Left hindlimb (tissue), 1 donor: ENCODE measurements around the gene ZNF148.
"Not testable (repeated sequence)": the region's sequence is repeated elsewhere in the genome, so short reads cannot be mapped to it uniquely, and the experiment has no call there.

ENCODE experiments used
- DNase-seq: peaks from one replicate; pipeline ENCODE4 v3.0.0-alpha.2; 2018

ZNF148 gene

DNA sequence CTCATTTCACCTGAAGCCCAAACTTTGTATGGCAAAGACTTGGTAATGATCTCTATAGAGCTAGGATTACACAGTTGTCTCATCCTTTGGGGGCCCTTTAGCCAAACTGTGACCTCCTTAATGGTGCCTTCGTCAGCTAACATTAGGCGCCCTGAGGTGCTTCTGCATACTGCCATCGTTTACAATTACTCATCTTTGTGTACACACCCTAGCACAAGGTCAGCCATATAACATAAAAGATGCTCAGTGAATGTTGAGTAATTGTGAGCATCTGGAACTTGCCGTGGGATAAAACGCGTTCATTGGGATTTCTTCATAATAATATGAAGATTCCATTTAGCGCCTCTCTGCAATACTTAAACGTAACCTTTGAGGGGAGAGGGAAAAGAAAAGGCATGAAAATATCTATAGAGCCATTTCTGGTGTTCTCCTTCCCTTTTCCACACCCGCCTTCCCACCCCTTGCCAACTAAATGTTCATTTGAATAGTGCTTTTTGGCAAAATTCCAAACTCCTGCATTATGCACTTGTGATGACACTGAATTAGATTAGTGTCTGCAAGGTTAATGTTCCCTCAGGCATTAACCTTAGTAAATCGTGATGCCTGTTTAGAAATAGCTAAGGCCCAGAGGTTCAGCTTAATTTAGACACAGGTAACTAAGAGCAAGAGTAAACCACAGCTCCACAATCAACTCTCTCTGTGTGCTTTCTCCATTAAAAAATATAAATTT is 990 bp upstream of the ZNF148 start:
- DNase-seq: no peak

DNA sequence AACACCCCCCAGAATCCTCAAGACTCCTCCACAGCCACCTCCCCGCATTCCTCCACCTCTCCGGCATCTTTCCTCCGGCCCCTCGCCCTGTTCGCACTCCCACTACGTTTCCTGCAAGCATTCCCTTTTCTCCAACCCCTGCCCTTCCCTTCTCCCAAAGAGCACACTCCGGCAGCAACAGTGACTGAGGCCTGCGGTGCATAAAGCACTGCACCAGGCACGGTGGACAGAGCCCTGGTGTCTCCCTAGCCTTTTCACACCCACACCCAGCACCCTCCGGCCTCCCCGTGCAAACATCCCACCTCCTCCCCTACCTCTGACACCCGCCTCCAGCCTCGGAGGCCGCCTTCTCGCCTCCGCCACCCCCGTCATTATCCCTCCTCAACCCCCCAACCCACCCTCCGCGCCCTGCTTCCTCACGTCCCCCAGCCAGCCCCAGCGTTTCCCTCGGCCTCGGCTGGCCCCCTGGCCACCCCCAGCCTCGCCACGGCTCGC is 577 bp downstream of the ZNF148 start:
- DNase-seq: no peak

DNA sequence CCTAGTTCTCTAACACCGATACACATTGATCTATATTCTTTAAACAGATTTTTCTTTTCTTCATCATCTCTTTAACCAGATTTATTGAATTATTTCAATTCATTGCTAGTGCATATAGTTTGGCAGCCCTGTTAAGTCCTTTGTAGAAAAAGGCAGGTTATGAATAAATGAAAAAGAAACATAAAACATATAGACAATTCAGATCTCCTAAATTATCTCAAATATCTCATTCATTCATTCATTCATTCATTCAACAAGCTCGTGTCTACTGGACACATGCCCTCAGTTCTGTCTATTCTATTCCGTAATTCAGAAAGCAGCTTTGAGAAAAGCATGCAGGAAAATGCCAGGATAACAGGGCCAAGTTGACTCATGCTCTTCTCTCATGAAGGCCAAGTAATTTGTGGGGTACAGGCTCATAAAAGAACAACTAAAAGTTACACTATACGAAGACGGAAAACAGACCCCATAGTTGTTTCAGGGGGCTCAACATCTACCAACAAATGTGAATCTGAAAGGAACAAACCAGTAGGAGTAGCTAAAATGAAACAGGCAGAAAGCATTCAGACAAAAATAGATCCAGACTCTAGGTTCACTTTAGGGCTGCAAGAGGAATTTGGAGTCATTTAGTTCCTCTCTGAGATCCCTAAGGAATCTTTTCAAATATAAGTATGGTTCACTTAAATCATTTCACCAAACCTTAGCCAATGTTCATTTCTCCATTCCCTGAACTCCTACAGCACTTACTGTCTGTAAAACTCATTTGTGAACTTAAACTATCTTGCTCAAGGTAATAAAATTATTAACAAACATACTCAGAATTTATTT is 7.5 kb downstream of the ZNF148 start:
- DNase-seq: no peak

DNA sequence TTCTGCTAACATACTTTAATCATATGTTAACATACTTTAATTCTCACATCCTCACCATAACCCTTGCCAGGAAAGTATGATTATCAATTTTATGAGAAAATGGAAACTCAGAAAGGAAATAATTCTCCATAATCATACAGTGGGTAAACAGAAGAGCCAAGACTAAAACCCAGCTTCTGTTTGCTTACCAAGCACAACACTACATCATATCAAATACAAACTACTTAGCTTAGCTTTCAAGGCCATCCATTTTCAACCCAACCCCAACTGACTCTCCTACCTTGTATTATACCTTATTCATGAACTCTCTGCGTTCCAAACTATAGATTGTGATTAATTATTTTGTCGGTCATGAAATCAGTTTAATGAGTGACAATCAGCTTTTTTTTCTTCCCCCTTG is 9.0 kb downstream of the ZNF148 start:
- no peak for DNase-seq

DNA sequence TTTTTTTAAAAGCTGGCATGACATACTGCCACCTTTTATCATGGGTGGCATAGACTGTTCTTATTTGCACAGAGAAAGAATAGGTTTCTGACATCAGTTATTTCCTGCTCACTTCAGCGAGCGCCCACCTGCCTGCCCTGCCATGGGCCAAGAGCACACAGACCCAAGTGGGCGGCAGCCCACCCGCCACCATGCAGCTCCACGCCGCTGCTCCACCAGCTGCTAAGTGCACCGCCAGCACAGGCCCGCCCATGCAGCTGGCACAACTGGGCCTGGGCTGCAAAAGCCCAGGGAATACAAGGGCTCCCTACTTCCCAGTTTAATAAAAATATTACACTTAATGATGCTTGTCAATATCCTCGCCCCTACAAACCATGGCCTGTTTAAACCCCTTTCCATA is 15.4 kb downstream of the ZNF148 start:
- DNase-seq: no peak

DNA sequence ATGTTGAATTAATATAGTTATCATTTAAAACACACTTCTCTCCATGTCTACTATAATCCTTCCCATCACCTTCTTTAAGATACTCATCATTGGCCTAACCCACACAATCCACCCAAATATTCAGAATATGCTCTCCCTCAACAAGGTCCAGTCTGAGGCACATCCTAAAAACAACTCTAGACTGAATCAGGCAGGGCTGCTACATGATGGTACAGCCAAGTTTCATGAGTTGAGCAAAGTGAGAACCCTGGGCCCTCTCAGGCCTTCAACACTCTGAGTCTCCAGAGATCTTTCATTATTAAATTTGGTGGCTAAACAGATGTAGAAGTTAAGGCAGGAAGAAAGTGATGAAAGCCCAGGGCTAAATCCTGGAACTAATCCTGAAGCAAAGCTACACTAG is 16.2 kb downstream of the ZNF148 start:
- no peak for DNase-seq

DNA sequence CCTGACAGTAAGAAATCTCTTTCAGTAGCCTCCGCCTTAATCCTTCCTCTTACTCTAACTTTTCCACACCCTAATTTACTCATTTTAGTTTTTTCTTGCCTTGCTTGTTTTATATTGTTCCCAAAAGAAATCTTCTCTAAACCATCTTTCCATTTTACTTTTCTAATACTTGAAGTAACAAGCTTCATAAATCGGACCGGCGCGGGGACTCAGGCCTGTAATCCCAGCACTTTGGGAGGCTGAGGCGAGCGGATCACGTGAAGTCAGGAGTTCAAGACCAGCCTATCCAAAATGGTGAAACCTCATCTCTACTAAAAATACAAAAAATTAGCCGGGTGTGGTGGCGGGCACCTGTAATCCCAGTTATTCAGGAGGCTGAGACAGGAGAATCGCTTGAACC is 17.3 kb downstream of the ZNF148 start:
- DNase-seq: no peak

DNA sequence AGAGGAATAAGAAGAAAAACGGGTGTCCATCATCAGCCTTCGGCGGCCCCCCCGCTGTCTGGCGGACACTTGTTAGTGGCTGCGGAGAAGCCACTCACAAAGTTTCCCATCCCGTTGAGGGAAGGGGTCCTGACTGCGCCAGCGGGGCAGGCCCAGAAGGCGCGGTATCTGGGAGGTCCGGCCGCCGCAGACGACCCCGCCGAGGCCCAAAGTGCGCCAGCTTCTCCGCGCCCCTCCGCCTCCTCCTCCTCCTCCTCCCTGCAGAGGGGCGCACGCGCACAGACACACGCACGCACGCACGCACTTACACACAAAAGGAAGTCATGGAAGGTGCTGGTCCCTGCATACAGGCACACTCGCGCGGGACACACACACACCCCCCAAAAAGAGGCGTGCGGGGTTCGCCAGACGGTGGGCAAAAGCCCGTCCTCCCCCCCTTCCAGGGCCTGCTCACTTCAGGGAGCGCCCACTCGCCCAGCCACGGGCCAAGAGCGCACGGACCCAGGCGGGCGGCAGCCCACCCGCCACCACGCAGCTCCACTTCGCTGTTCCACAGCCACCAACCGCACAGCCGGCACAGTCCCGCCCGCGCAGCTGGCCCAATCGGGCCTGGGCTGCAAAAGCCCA is 18.0 kb downstream of the ZNF148 start:
- peak; percentile 69 for DNase-seq

DNA sequence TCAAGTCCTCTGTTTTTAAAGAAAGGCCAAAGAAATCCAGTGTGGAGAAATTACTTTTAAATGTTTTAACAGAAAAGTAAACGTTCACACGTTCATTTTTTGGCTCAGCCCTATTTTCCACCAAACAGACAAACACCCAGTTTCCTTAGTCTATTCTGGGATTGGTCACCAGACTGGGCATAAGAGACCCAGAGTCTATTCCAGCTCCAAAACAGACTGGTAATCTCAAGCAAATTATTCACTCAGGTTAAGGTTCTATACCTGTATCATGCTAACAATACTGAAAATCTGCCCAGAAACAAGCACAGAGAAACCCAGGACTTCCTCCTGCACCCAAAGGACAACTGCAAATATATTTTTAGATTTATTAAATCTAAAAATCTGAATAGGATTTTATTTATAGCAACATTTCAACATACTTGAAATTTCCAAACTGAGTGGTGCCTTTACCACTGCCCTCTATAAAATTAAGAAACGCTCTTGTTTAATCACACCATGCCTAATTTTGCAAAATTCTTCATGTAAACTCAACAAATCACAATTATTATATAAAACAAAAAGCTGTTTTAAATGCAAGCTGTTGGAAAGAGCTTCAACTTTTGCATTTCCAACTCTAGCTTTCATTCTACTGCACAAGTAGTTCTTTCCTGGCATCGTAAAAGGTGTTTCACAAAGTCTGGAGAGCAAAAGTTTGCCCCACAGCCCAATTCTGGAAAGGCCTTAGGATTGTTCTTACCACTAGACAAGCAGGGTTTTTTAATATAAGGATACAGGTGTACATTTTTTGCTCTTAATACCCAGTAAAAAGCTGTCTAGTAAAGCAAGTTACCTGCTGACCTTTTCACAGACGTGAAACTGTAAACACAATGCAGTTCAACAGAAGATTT is 18.7 kb downstream of the ZNF148 start:
- no peak for DNase-seq

DNA sequence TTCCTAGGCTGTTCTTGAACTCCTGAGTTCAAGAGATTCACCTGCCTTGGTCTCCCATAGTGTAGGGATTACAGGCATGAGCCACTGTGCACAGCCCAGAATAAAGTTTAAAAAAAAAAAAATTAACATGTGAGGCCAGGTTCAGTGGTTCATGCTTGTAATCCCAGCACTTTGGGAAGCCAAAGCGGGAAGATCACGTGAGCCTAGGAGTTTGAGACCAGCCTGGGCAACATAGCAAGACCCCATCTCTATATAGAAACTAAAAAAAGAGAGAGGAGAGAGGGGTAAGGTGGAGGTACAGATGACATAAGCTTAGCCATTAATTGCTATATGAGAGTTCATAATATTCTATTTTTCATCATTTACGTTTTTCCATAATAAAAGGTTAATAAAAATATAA is 21.5 kb downstream of the ZNF148 start:
- DNase-seq: no peak

DNA sequence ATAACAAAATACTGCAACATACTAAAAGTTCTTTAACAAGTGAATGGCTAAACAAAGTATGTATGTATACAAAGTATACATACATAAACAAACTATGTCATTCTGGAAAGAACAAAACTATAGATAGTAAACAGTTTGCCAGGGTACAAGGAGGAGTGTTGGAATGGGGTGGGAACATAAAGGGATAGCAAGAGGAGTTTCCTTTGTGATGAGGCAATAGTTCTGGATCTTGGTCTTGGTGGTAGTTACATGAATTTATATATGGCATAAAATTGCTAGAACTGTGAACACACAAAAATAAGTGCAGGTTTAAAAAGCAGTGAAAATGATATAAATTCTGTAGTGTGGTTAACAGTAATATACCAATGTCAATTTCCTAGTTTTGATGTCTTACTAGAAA is 22.0 kb downstream of the ZNF148 start:
- DNase-seq: no peak

DNA sequence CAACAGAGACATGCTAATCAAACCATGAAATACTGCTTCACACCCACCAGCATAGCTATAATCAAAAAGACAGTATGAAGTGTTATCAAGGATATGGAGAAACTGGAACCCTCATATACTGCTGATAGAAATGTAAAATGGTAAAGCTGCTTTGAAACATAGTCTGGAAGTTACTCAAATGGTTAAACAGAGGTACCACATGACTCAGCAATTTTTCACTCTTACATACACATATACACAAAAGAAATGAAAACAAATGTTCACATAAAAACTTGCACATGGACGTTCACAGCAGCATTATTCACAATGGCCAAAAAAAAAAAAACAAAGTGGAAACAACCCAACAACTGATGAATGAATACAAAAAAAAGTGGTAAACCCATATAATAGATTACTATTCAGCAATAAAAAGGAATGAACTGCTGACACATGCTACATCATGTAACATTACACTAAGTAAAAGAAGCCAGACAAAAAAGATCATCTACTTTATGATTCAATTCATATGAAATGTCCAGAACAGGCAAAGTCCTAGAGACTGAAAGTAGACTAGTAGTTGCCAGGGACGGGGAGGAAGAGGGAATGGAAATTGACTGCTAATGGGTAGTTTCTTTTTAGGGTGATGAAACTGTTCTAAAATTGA is 23.2 kb downstream of the ZNF148 start:
- DNase-seq: no peak

DNA sequence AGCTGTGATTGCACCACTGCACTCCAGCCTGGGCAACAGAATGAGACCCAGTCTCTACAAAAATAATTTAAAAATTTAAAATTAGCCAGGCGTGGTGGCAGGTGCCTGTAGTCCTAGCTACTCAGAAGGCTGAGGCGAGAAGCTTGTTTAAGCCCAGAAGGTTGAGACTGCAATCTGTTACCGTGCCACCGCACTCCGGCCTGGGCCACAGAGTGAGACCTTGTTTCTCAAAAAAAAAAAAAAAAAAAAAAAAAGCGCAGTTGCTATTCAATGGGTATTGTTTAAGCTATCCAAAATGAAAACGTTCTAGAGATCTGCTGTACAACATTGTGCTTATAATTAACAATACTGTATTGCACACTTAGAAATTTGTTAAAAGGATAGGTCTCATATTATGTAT is 24.0 kb downstream of the ZNF148 start:
- no peak for DNase-seq

DNA sequence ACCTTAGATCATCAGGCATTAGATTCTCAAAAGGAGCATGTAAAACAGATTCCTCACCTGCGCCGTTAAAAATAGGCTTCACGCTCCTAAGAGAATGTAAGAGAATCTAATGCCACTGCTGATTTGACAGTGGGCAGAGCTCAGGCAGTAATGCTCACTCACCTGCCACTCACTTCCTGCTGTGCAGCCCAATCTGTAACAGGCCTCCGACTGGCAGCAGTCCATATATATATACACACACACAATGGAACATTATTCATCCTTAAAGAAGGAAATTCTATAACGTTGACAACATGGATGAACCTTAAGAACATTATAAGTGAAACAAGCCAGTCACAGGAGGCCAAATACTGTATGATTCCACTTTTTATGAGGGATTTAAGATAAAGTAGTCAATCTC is 24.5 kb downstream of the ZNF148 start:
- no peak for DNase-seq

DNA sequence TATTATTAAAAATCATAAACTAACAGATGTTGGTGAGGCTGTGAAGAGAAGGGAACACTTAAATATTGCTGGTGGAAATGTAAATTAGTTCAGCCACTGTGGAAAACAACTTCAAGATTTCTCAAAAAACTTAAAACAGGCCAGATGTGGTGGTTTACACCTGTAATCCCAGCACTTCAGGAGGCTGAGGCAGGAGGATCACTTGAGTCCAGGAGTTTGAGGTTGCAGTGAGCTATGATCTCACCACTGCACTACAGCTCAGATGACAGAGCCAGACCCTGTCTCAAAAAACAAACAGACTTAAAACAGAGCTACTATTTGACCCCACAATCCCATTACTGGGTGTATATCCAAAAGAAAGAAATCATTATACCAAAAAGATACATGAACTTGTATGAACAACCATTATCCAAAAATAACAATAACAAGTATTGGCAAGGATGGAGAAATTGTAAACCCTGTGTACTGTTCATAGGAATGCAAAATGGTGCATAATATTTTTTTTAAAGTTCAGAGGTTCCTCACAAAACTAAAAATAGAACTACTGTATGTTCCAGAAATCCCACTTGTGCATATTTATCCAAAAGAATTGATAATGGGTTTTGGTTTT is 25.5 kb downstream of the ZNF148 start:
- no peak for DNase-seq

DNA sequence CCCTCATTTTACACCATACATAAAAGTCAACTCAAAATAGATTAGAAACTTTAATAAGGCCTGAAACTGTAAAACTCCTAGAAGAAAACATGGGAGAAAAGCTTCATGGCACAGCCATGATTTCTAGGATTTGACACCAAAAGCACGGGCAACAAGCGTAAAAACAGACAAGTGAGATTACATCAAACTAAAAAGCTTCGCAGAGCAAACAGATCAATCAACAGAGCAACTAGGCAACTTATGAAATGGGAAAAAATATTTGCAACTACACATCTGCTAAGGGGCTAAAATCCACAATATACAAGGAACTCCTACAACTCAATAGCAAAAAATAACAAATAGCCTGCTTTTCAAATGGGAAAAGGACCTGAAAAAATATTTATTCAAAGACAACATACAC is 26.1 kb downstream of the ZNF148 start:
- no peak for DNase-seq

DNA sequence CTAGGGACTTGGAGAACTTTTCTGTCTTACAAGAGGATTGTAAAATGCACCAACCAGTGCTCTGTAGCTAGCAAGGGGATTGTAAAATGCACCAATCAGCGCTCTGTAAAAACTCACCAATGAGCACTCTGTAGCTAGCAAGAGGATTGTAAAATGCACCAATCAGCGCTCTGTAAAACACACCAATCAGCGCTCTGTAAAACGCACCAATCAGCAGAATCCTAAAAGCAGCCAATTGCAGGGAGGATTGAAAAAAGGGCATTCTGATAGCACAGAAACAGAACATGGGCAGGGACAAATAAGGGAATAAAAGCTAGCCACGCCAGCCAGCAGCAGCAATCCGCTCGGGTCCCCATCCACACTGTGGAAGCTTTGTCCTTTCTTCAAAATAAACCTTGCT is 31.8 kb downstream of the ZNF148 start:
- not testable (repeated sequence) for DNase-seq

DNA sequence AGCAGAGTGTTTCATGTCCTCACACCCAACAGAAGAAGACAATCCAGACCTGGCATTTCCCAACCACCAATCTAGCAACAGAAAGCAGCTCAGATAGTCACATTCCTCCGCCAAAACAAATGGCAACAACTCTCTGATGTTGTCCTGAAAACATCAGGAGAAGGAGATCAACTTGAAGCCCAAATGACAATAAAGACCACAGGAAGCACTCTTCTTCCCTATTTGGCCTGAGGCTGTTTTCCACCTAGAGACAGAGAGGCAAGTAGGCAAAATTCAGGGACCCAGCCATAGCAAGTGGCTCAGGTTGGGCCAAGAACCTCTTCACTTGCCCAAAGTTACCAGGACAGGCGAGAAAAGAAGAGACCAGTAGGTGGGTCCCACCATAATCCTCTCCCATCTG is 35.0 kb downstream of the ZNF148 start:
- DNase-seq: no peak

DNA sequence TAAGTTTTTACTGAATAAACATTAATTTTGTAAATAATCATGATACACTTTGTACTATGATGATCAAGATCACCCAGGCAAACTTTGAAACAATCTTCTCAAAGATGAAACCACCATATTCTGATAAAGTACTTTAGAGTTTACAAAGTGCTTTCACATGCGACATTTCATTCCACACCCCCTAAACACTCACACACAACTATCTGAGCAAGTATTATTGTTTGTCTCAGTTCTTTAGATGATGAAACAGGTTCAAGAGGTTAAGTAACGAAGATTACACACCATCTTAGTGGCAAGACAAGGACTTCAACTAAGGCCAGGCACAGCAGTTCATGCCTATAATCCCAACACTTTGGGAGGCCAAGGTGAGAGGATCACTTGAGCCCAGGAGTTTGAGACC is 37.6 kb downstream of the ZNF148 start:
- DNase-seq: no peak

DNA sequence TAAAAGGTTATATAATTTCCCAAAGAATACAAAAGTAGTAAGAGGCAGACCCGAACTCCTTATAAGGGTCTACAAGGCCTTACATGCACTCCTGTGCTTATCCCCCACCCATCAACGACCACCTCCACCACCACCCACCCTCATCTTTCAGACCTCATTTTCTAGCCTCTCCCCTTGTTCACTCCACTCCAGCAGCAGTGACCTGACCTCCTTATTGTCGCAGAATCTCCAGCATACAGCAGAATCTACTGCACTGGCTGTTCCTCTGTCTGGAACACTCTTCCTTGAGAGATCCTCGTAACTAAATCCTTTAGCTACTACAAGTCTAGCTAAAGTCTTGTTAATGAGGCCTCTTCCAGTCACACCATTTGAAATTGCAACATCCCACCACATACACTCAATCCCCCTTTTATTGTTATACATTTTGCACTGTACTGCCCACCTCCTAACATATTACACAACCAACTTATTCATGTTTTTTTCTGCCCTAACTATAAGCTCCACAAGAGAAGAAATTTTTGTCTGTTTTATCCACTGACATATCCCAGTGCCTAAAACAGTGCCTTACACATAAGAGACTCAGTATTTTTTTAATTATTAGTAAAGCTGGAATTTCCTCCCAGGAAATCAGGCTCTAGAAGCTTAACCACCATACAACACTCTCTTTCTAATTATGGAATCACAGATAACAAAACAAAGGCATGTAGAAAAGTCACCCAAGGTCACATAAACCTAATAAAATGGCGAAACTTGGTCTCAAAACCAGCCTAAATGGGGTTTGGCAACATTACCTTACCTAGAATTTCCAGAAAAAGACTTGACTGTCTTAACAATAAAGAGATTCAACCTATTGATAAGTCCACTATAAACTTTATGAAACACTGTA is 40.2 kb downstream of the ZNF148 start:
- no peak for DNase-seq

DNA sequence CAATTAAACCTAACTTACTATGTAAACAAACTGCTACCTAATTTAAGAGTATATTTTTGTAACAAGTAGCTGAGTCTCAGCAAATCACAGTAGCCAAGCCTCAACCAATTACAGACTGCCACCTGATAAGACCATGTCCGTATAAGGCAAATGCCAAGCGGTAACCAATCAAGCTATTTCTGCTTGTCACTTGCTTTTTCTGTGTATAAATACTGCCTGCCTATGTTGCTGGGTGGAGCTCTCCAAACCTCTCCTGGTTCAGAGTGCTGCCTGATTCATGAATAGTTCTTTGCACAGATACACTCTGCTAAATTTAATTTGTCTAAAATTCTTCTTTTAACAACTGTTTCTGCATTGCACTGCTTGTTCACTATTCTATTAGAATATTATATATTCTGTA is 42.6 kb downstream of the ZNF148 start:
- no peak for DNase-seq
